ENCODE data around the gene IRF8. TPM values are rescaled to one million over a fixed set of nuclear protein-coding genes. Genes with fewer than 3 reads are reported as not detected.

IRF8 gene
- total RNA-seq, 4 donors from 2014 or later, result 2.4 to 14.6 (median 5.0) TPM

DNA sequence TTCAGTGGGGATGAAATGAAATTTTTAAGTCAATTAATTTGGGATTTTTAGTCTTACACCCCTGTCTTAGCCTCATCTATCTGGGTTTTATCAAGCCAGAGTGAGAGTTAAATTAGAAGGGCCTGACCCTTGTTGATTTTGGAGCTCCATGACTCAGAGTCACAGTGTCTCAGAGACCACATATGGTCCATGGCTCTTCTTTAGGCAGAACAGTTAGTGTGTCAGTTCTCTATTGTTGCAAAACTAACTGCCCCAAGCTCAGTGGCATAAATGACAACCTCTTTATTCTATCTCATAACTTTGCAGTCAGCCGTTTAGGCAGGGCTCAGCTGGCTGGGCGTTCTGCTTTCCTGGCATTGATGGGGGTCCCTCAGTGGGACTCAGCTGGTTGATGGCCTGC is 44.7 kb downstream of the IRF8 start:
- no peaks in the 10 kb centered on the region for H3K9me3 ChIP-seq
- no peak for TF ChIP-seq POLR2A (IDR thresholded peaks at IDR 0.05)
- TF ChIP-seq, protein P1, sequence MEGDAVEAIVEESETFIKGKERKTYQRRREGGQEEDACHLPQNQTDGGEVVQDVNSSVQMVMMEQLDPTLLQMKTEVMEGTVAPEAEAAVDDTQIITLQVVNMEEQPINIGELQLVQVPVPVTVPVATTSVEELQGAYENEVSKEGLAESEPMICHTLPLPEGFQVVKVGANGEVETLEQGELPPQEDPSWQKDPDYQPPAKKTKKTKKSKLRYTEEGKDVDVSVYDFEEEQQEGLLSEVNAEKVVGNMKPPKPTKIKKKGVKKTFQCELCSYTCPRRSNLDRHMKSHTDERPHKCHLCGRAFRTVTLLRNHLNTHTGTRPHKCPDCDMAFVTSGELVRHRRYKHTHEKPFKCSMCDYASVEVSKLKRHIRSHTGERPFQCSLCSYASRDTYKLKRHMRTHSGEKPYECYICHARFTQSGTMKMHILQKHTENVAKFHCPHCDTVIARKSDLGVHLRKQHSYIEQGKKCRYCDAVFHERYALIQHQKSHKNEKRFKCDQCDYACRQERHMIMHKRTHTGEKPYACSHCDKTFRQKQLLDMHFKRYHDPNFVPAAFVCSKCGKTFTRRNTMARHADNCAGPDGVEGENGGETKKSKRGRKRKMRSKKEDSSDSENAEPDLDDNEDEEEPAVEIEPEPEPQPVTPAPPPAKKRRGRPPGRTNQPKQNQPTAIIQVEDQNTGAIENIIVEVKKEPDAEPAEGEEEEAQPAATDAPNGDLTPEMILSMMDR (IDR thresholded peaks at IDR 0.05), result no peak
- no peaks in the 10 kb centered on the region for H3K27me3 ChIP-seq
- H3K27ac ChIP-seq, result no peak overlapping the region
- H3K4me1 ChIP-seq, result no peaks in the 10 kb centered on the region
- H3K36me3 ChIP-seq, result no peaks in the 10 kb centered on the region
- WGBS, 2 donors, result 85 to 95% methylated on average over 2 of the region's 2 CpGs
- DNase-seq, result no peak
- intact Hi-C loops (cut with DNase I), result no loop called here
- no peak overlapping the region for H3K4me3 ChIP-seq (replicated peaks in 1 of 3)

DNA sequence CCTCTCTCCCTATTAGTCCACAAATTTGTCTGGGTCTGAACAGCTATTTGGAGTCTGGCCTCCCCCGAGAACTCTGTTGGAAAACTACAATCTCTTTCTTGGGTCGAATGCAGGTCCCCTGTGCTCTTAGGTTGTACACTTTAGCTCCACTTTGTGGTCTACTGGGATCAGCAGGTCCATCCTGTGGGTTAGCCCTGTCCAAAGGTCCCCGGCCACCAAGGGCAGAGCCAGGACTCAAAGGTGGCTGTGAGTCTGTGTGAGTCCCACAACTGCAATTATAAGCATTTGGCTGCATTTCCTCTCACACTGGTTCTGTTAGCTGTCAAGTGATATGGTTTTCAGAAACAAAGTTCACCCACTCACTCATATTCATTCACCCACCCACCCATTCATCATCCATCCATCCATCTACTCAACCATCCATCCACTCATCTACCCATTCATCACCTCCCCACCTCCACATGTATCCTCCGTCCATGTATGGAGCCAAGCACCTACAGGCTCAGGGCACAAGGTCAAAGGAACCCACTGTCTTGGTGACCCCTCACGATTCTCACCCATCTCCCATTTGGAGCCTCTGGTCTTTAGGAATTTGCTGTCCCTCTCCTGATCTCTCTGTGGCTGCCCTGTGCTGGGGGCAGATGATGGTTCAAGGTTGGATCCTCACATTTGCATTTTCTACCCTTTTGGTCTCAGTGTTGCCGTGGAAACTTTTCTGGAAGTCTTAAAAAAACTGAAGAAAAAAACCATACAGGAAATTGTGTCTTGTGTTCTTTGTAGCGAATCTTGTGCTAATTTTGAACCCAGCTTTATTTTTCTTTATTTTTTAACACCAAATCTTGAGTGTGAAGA is 45.8 kb downstream of the IRF8 start:
- no peaks in the 10 kb centered on the region for H3K36me3 ChIP-seq
- intact Hi-C loops (cut with DNase I), result no loop called here
- 84 to 86% methylated on average over 7 of the region's 7 CpGs for WGBS, 2 donors
- no peak for DNase-seq
- peak overlapping the region in 1 of 3 donors; percentile 51 for H3K27ac ChIP-seq
- no peak overlapping the region for H3K4me3 ChIP-seq (replicated peaks in 1 of 3)
- H3K9me3 ChIP-seq, result no peaks in the 10 kb centered on the region
- TF ChIP-seq POLR2A (IDR thresholded peaks at IDR 0.05), result no peak
- TF ChIP-seq, protein P1 (IDR thresholded peaks at IDR 0.05), result no peak
- H3K4me1 ChIP-seq, result no peaks in the 10 kb centered on the region
- H3K27me3 ChIP-seq, result no peaks in the 10 kb centered on the region

DNA sequence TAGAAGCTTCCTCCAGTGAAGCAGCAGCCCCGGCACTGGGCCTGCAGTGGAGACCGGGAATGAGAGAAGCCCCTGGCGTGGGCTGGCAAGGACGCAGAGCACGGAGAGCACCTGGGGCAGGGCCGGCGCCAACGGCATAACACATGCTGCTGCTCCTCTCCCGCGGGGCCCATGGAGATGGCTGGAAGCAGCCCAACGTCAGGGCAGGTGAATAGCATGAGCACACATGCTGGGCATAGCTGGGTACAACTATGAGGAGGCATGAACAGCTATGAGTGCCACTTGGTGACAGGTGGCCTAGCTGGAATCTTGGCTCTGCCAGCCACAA is 46.4 kb downstream of the IRF8 start:
- TF ChIP-seq, protein P1 (IDR thresholded peaks at IDR 0.05), result no peak
- no peak for TF ChIP-seq POLR2A (IDR thresholded peaks at IDR 0.05)
- intact Hi-C loops (cut with DNase I), result no loop called here
- H3K27ac ChIP-seq, result peak overlapping the region in 1 of 3 donors; percentile 51
- H3K36me3 ChIP-seq, result no peaks in the 10 kb centered on the region
- no peak overlapping the region for H3K4me3 ChIP-seq (replicated peaks in 1 of 3)
- DNase-seq, result peak; percentile 67 to 70
- no peaks in the 10 kb centered on the region for H3K27me3 ChIP-seq
- WGBS, 2 donors, result 57 to 79% methylated on average over 5 to 11 of the region's 11 CpGs
- H3K9me3 ChIP-seq, result no peaks in the 10 kb centered on the region
- H3K4me1 ChIP-seq, result no peaks in the 10 kb centered on the region

DNA sequence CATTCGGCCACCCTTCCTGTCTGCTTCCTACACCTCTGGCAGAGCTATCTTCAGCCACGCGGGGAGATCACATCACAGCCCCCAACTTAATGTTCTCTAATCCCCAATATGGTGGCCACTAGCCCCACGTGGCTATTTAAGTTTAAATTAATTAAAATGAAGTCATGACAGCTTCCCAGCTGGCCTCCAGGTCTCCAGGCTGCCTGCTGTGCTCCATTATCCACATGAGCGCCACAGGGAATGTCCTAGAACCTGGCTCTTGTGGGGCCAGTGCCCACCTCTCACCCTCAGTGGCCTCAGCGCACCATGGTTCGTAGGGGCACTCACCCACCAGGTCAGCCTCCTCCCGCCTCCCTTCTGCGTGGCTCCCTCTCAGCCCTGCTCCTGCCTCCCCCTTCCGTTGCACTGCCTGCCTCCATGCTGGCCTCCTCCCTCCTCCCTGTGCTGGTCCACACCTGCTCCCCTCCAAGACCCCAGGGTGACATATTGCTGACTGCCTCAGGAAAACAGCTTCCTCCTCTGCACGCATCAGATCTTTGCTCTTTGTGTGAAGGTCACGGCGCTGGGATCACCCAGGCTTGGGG is 47.7 kb downstream of the IRF8 start:
- no peaks in the 10 kb centered on the region for H3K27me3 ChIP-seq
- no peak overlapping the region for H3K4me3 ChIP-seq (replicated peaks in 1 of 3)
- H3K27ac ChIP-seq, result no peak overlapping the region
- DNase-seq, result no peak
- intact Hi-C loops (cut with DNase I), result no loop called here
- 76 to 80% methylated on average over 13 of the region's 13 CpGs for WGBS, 2 donors
- no peak for TF ChIP-seq POLR2A (IDR thresholded peaks at IDR 0.05)
- TF ChIP-seq, protein P1 (IDR thresholded peaks at IDR 0.05), result no peak
- no peaks in the 10 kb centered on the region for H3K4me1 ChIP-seq
- H3K36me3 ChIP-seq, result no peaks in the 10 kb centered on the region
- H3K9me3 ChIP-seq, result no peaks in the 10 kb centered on the region
